ENCODE data around the gene RFTN1.

- no peak for TF ChIP-seq YY1 (IDR thresholded peaks at IDR 0.05; ENCODE audit: borderline replicate concordance in 1 of 3, control insufficient read depth in 1 of 3, extremely low read depth in 1 of 3, insufficient read depth in 3 of 3, insufficient read length in 1 of 3, insufficient replicate concordance in 2 of 3, low read depth in 1 of 3, low read length in 2 of 3)
- no peak for TF ChIP-seq LEF1 (IDR thresholded peaks at IDR 0.05)
Measured at GRCh38 chr3:16352428-16352827, 161.1 kb downstream of the RFTN1 start.
